Esophagus squamous epithelium (tissue), 5 donors: ENCODE data around the gene MAIP1. TPM values are rescaled to one million over a fixed set of nuclear protein-coding genes. Genes with fewer than 3 reads are reported as not detected.
A peak's percentile ranks its signal among the peaks of the same experiment; 100 is the strongest.

Experiments
- DNase-seq: peaks from one replicate; lab custom pipeline; 2025; lab: John Stamatoyannopoulos, UW
- H3K27ac ChIP-seq, 4 donors: fragments of 200-600 bp; sonication (generic); one replicate each; pipeline ENCODE4 v1.5.1; 2016 to 2019; ENCODE audit warnings: mild to moderate bottlenecking in 1 of 4
- H3K27me3 ChIP-seq, 4 donors: fragments of 200-600 bp; sonication (generic); 1 replicate in 3 of 4; 2 replicates in 1 of 4; pipeline versions ENCODE4 v1.5.1 to v1.6.0; 2017 to 2021; ENCODE audit warnings: antibody characterized with exemption in 1 of 4
- H3K36me3 ChIP-seq, 3 donors: fragments of 200-600 bp; sonication (generic); one replicate each; pipeline ENCODE4 v1.5.1; 2016 to 2019
- H3K4me1 ChIP-seq, 3 donors: fragments of 200-600 bp; sonication (generic); one replicate each; pipeline ENCODE4 v1.5.1; 2017 to 2019
- H3K4me3 ChIP-seq, 4 donors: fragments of 200-600 bp; sonication (generic); 1 replicate in 3 of 4; 2 replicates in 1 of 4; pipeline ENCODE4 v1.5.1; 2016 to 2019; ENCODE audit warnings: mild to moderate bottlenecking in 2 of 4, moderate library complexity in 1 of 4
- H3K9me3 ChIP-seq, 3 donors: fragments of 200-600 bp; sonication (generic); one replicate each; pipeline ENCODE4 v1.5.1; 2016 to 2019
- POLR2A ChIP-seq, 4 donors: fragments of 450-650 bp; IDR thresholded peaks; one replicate each; pipeline ENCODE4 v1.6.1; 2017; ENCODE audit warnings: antibody characterized with exemption in 4 of 4, mild to moderate bottlenecking in 4 of 4, moderate library complexity in 3 of 4
- WGBS, 2 donors: methylation state at CpG; one replicate each; pipeline ENCODE4 v1.1.5; 2018; 5-methylcytosine and 5-hydroxymethylcytosine counted together
- intact Hi-C: fragments of 100-400 bp; cut with DNase I; formaldehyde crosslinking; loops from one replicate; pipeline ENCODE4 v1.15.0; 2022
- total RNA-seq, 4 donors: library from RNA; depleted of rRNA; stranded (reverse); fragments of >200 nt; gene quantifications; one replicate each; pipeline ENCODE4 v1.1.0, GENCODE V29; 2016
- TF ChIP-seq, protein P1 (sequence below), 6 experiments: fragments of 450-650 bp in 4 of 6; fragments of 200-600 bp in 2 of 6; sonication (generic) in 2 of 6; IDR thresholded peaks; one replicate each; pipeline ENCODE4 v1.5.1; 2016 to 2019; ENCODE audit warnings: antibody characterized with exemption in 6 of 6, mild to moderate bottlenecking in 4 of 6, moderate library complexity in 4 of 6
- donor health status: DM: yes; HTN: yes; CAD: no.

MAIP1 gene, protein sequence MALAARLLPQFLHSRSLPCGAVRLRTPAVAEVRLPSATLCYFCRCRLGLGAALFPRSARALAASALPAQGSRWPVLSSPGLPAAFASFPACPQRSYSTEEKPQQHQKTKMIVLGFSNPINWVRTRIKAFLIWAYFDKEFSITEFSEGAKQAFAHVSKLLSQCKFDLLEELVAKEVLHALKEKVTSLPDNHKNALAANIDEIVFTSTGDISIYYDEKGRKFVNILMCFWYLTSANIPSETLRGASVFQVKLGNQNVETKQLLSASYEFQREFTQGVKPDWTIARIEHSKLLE
- 10 to 100 TPM; 10.4 to 27.4 (median 22.0) TPM for total RNA-seq

DNA sequence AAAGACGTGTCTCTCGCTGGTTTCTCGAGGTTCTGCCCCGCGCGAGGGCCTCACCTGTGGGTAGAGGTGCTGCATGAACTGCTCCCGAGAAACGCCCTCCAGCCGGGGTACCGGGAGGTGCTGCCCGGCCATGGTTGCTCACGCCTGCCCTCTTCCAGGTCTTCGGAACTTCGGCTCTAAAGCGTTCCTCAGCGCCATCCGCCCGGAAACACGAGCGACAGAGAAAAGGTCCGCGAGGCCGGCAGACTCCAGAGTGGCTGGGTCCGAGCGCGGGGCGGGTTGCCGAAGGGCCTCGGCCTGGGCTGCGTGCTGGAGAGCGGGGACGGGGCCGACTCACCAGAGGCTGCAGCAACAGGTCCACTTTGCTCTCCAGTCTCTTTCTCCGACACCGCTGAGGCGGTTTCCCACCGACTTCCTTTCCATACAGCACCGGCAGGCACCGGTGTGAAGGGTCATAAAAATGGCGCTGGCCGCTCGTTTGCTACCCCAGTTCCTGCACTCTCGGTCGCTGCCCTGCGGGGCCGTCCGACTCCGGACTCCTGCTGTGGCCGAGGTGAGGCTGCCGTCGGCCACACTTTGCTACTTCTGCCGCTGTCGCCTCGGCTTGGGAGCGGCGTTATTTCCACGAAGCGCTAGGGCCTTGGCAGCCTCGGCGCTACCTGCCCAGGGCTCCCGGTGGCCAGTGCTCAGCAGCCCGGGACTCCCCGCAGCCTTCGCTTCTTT lies at the start of gene MAIP1, which contains the start of gene TYW5:
Gene MAIP1 (plus strand): TSS at position 244 of the 723 bp plus-strand sequence. CDS start 217 bp downstream, at position 461.
Gene TYW5 (minus strand): TSS at position 153 of the 723 bp plus-strand sequence. CDS start 21 bp downstream, at position 132.
- intact Hi-C loops = no loop called here
- 0 to 3% methylated on average over 8 to 12 of the region's 64 CpGs for WGBS, 2 donors
- Histone ChIP-seq H3K9me3 (no peaks in the 10 kb centered on the region), H3K4me3 (peak within 1 kb of the TSS; percentile 60 to 99 (median 82)), H3K27ac (peak within 1 kb of the TSS; percentile 88 to 96 (median 94)), H3K4me1 (peaks cover 20 to 63% (median 31%) of the 10 kb centered on the region in 3 donors), H3K36me3 (peaks cover 0 to 35% (median 0%) of the 10 kb centered on the region in 3 donors), H3K27me3 (no peaks in the 10 kb centered on the region)
- TF ChIP-seq, protein P1, sequence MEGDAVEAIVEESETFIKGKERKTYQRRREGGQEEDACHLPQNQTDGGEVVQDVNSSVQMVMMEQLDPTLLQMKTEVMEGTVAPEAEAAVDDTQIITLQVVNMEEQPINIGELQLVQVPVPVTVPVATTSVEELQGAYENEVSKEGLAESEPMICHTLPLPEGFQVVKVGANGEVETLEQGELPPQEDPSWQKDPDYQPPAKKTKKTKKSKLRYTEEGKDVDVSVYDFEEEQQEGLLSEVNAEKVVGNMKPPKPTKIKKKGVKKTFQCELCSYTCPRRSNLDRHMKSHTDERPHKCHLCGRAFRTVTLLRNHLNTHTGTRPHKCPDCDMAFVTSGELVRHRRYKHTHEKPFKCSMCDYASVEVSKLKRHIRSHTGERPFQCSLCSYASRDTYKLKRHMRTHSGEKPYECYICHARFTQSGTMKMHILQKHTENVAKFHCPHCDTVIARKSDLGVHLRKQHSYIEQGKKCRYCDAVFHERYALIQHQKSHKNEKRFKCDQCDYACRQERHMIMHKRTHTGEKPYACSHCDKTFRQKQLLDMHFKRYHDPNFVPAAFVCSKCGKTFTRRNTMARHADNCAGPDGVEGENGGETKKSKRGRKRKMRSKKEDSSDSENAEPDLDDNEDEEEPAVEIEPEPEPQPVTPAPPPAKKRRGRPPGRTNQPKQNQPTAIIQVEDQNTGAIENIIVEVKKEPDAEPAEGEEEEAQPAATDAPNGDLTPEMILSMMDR (IDR thresholded peaks at IDR 0.05) = peak in 2 of 6 experiments; percentile 25
- TF ChIP-seq POLR2A (IDR thresholded peaks at IDR 0.05) = peak in 1 of 4 donors; percentile 70
- peak; percentile 30 for DNase-seq

DNA sequence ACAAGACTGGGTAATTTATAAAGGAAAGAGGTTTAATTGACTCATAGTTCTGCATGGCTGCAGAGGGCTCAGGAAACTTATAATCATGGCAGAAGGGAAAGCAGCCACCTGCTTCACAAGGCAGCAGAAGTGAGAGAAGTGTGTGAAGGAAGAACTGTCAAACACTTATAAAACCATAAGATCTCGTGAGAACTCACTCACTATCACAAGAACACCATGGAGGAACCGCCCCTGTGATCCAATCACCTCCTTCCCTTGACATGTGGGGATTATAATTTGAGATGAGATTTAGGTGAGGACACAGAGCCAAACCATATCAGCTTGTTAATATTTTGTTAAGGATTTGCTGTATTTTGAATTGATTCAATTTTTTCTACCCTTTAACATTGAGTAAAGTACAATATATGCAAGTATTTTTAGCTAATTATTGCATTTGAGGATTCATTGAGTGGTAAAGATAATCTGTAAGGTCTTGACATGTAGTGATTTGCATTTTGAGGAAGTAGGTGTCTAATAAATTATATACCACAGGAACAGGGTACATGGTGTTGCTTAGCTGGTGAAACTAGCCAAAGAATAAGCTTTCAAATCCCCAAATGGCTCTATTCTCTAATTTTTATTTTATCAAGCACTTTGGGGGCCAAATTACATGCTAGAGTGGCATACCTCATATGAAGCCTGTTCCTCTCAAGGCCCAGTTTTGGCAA lies 48.2 kb upstream of the MAIP1 start:
- Histone ChIP-seq H3K36me3 (no peaks in the 10 kb centered on the region), H3K27me3 (no peaks in the 10 kb centered on the region), H3K27ac (no peak overlapping the region), H3K4me1 (peaks cover 3 to 12% (median 5%) of the 10 kb centered on the region in 3 donors), H3K9me3 (no peaks in the 10 kb centered on the region), H3K4me3 (no peak overlapping the region)
- intact Hi-C loops = no loop called here
- 67 to 74% methylated on average over 2 of the region's 2 CpGs for WGBS, 2 donors
- no peak for DNase-seq
- TF ChIP-seq, protein P1 (IDR thresholded peaks at IDR 0.05) = no peak
- TF ChIP-seq POLR2A (IDR thresholded peaks at IDR 0.05) = no peak

DNA sequence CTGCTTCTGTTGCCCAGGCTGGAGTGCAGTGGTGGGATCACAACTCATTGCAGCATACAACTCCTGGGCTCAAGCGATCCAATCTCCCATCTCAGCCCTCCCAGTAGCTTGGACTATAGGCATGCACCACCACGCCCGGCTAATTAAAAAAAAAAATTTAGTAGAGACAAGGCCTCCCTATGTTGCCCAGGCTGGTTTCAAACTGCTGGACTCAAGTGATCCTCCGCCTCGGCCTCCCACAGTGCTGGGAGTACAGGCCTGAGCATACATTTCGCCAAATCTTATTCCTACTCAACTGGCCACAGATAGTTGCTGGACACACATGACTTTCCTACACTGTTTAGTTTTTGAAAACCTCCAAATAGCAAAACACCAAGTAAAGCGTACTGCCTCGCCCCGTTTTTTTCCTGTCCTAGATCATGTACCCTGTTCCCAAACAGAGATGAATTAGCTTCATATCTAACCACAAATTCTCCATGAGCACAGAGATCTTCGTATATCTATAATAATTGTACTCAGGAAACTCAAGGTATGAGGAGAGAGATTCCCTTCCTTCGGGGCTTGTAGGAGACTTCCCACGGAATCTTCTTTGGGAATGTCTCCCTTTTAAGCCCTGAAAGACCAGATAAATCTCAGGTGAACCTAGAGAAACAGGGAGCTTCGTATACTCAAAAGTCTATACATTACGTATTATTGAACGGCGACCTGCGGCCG lies 44.9 kb upstream of the MAIP1 start:
- no peak for DNase-seq
- intact Hi-C loops = no loop called here

DNA sequence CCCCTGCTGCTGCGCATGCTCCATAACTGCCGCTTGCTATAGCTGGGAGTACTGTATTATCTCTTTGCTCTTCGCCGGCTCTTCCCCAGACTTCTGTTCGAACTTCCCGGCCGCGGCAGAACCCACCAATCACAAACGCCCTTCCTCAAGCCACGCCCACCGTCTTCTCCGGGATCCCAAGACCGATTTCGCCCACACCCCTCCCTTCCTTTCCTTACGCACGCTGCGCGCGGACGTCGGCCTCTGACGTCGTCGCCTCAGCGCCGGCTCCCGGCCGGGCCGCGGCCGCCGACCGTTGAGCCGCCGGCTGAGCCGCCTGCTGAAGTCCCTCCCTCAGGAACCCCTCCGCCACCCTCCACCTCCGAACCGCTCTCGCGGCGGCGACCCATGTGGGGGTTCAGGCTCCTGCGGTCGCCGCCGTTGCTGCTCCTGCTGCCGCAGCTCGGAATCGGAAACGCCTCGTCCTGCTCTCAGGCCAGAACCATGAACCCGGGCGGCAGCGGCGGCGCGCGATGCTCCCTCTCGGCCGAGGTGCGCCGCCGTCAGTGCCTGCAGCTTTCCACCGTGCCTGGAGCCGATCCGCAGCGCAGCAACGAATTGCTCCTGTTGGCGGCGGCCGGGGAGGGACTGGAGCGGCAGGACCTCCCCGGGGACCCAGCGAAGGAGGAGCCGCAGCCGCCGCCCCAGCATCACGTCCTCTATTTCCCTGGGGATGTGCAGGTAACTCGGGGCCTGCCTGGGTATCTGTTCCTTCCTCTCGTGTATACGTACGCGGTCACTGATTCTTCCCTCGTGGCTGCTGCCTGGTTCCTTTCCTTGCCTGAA lies 44.1 kb upstream of the MAIP1 start, which contains the start of gene C2orf69:
Gene C2orf69 (plus strand): TSS at position 242 of the 825 bp plus-strand sequence. CDS start 146 bp downstream, at position 388.
- TF ChIP-seq POLR2A (IDR thresholded peaks at IDR 0.05) = peak in 3 of 4 donors; percentile 13 to 90 (median 74)
- TF ChIP-seq, protein P1 (IDR thresholded peaks at IDR 0.05) = peak in 2 of 6 experiments; percentile 5 to 6
- Histone ChIP-seq H3K9me3 (no peaks in the 10 kb centered on the region), H3K4me1 (peaks cover 14 to 39% (median 16%) of the 10 kb centered on the region in 3 donors), H3K27me3 (no peaks in the 10 kb centered on the region), H3K36me3 (peaks cover 0 to 6% (median 0%) of the 10 kb centered on the region in 3 donors), H3K4me3 (peak within 1 kb of the TSS; percentile 86 to 99 (median 90)), H3K27ac (peak within 1 kb of the TSS; percentile 98 to 99 (median 98))
- WGBS, 2 donors = 1 to 2% methylated on average over 32 to 48 of the region's 85 CpGs
- intact Hi-C loops = no loop called here
- peak; percentile 71 for DNase-seq

More for the DNA sequence above, 44.9 kb upstream of the MAIP1 start:
- no peaks in the 10 kb centered on the region for H3K27me3 ChIP-seq
- TF ChIP-seq, protein P1 (IDR thresholded peaks at IDR 0.05) = no peak
- TF ChIP-seq POLR2A (IDR thresholded peaks at IDR 0.05) = no peak
- H3K9me3 ChIP-seq = no peaks in the 10 kb centered on the region
- H3K27ac ChIP-seq = peak overlapping the region; percentile 98 to 99 (median 98)
- 37 to 51% methylated on average over 15 to 18 of the region's 18 CpGs for WGBS, 2 donors
- H3K36me3 ChIP-seq = no peaks in the 10 kb centered on the region
- peak overlapping the region; percentile 86 to 99 (median 90) for H3K4me3 ChIP-seq
- H3K4me1 ChIP-seq = peaks cover 14 to 39% (median 16%) of the 10 kb centered on the region in 3 donors
